Endothelial cell of umbilical vein (primary cell): ENCODE measurements around the gene PTGIR. TPM values are rescaled to one million over a fixed set of nuclear protein-coding genes. Genes with fewer than 3 reads are reported as not detected.

Experiments
- BruUV-seq: library from RNA; stranded (reverse); fragments of 400-500 nt; replicated peaks from 2 replicates; lab custom pipeline; 2021; lab: Mats Ljungman, UMichigan
- CTCF ChIA-PET: fragments of 300-600, 350-600 bp; sonication (Branson Sonifier 250); formaldehyde crosslinking; loops from one replicate; lab custom pipeline; 2021; ENCODE audit warnings: antibody characterized with exemption, inconsistent platforms; lab: Charles Lee
- POLR2A ChIA-PET: fragments of 300-600, 350-600 bp; sonication (Branson Sonifier 250); formaldehyde crosslinking; loops from one replicate; lab custom pipeline; 2021; ENCODE audit warnings: antibody characterized with exemption, inconsistent platforms; lab: Charles Lee
- DNase-seq: peaks from one replicate; pipeline ENCODE4 v3.0.0-alpha.2; 2011; ENCODE audit warnings: low read depth, low spot score
- FAIRE-seq: peaks from 2 replicates; lab custom pipeline; 2011; peaks lifted over from hg19 to GRCh38; lab: Jason Lieb, UNC
- H2AFZ ChIP-seq: 2 replicates; pipeline ENCODE4 v1.6.0; 2012; ENCODE audit warnings: low read depth, low read length, control low read depth, inconsistent platforms
- H3K27ac ChIP-seq: 2 replicates; pipeline ENCODE4 v1.5.1; 2011; ENCODE audit warnings: low read depth, mild to moderate bottlenecking, control low read depth, low read length, moderate library complexity; ENCODE audit not compliant: insufficient read depth
- H3K27me3 ChIP-seq, 2 experiments: 2 replicates each; pipeline versions ENCODE4 v1.6.0 to v1.6.1; 2011; ENCODE audit warnings: low read length in 2 of 2, mixed read lengths in 1 of 2; ENCODE audit not compliant: control insufficient read depth in 2 of 2, insufficient read depth in 2 of 2
- H3K36me3 ChIP-seq, 2 experiments: 2 replicates in 1 of 2; 3 replicates in 1 of 2; pipeline ENCODE4 v1.5.1; 2011; ENCODE audit warnings: low read length in 2 of 2, mild to moderate bottlenecking in 1 of 2, moderate library complexity in 1 of 2; ENCODE audit not compliant: control insufficient read depth in 2 of 2, insufficient read depth in 2 of 2; ENCODE audit errors: extremely low read depth in 1 of 2
- H3K4me1 ChIP-seq: 3 replicates; pipeline ENCODE4 v1.5.1; 2011; ENCODE audit warnings: mild to moderate bottlenecking, low read length; ENCODE audit not compliant: control insufficient read depth, insufficient read depth; ENCODE audit errors: extremely low read depth
- H3K4me2 ChIP-seq: 2 replicates; pipeline ENCODE4 v1.6.1; 2011; ENCODE audit warnings: low read length, control low read depth, mixed read lengths; ENCODE audit not compliant: insufficient read depth
- H3K4me3 ChIP-seq, 3 experiments: fragments of 200-600 bp in 1 of 3; sonication (generic), shearing (Covaris generic) in 1 of 3; replicated peaks in 1 of 3; 2 replicates each; pipeline ENCODE4 v1.5.1; 2011 to 2016; ENCODE audit warnings: control low read depth in 3 of 3, low read length in 3 of 3, mild to moderate bottlenecking in 2 of 3, inconsistent platforms in 1 of 3, low read depth in 1 of 3, moderate library complexity in 1 of 3; ENCODE audit not compliant: insufficient read depth in 1 of 3
- H3K79me2 ChIP-seq: 2 replicates; pipeline ENCODE4 v1.6.0; 2012; ENCODE audit warnings: low read length, inconsistent platforms; ENCODE audit not compliant: control insufficient read depth, insufficient read depth
- H3K9ac ChIP-seq: replicated peaks from 2 replicates; pipeline ENCODE3; 2011; ENCODE audit warnings: low read length, control low read depth; ENCODE audit not compliant: insufficient read depth; ENCODE audit errors: extremely low read depth
- H3K9me1 ChIP-seq: replicated peaks from 3 replicates; pipeline ENCODE4 v1.6.0; 2011; ENCODE audit warnings: mild to moderate bottlenecking, low read length; ENCODE audit not compliant: control insufficient read depth, insufficient read depth; ENCODE audit errors: extremely low read depth
- H3K9me3 ChIP-seq: replicated peaks from 2 replicates; pipeline ENCODE4 v1.5.1; 2012; ENCODE audit warnings: low read length, inconsistent platforms; ENCODE audit not compliant: control insufficient read depth, insufficient read depth
- H4K20me1 ChIP-seq: replicated peaks from 2 replicates; pipeline ENCODE3; 2011; ENCODE audit warnings: mild to moderate bottlenecking, low read length; ENCODE audit not compliant: control insufficient read depth, insufficient read depth; ENCODE audit errors: extremely low read depth
- FOS ChIP-seq: IDR thresholded peaks from 2 replicates; pipeline ENCODE4 v1.6.1; 2011; ENCODE audit warnings: mild to moderate bottlenecking, low read length, moderate library complexity, borderline replicate concordance; ENCODE audit not compliant: insufficient read depth
- GATA2 ChIP-seq: IDR thresholded peaks from 2 replicates; pipeline ENCODE4 v1.7.0; 2011; ENCODE audit warnings: low read depth, mild to moderate bottlenecking, moderate library complexity, mixed read lengths, low read length; ENCODE audit not compliant: insufficient read length, insufficient read depth
- JUN ChIP-seq: IDR thresholded peaks from 2 replicates; pipeline ENCODE4 v1.6.1; 2011; ENCODE audit warnings: borderline replicate concordance, low read depth; ENCODE audit not compliant: insufficient read length, insufficient read depth
- MYC ChIP-seq: IDR thresholded peaks from one replicate; pipeline ENCODE4 v1.6.1; 2011; ENCODE audit warnings: mild to moderate bottlenecking, low read depth, low read length
- POLR2A ChIP-seq: IDR thresholded peaks from 2 replicates; pipeline ENCODE4 v1.6.1; 2012; ENCODE audit warnings: low read depth, mild to moderate bottlenecking, control low read depth, low read length
- POLR2AphosphoS5 ChIP-seq: IDR thresholded peaks from 2 replicates; pipeline ENCODE4 v1.6.1; 2012; ENCODE audit warnings: low read depth, mild to moderate bottlenecking, control low read depth, low read length, moderate library complexity; ENCODE audit not compliant: insufficient read depth
- dilution Hi-C: fragments of 300-500 bp; cut with MboI; formaldehyde crosslinking; loops from one replicate; pipeline ENCODE4 v1.15.0; 2019; ENCODE audit warnings: low sequenced_read_pairs; ENCODE audit not compliant: extremely low pct_ligation_motif_present
- intact Hi-C: fragments of 100-400 bp; cut with micrococcal nuclease; formaldehyde crosslinking; loops from one replicate; pipeline ENCODE4 v1.10.0; 2022
- polyA plus RNA-seq, 4 experiments: library from polyadenylated mRNA; depleted of rRNA in 3 of 4; stranded (reverse) in 3 of 4; unstranded in 1 of 4; fragments of >200 nt; gene quantifications; 2 replicates each; pipeline versions ENCODE4 v1.2.1 to v1.2.3, GENCODE V29; 2011 to 2012; ENCODE audit warnings: missing spikeins in 1 of 4
- total RNA-seq: library from RNA; stranded (reverse); gene quantifications from 2 replicates; pipeline ENCODE4 v1.2.3, GENCODE V29; 2021
- TF ChIP-seq, protein P1 (sequence below), 2 donors: IDR thresholded peaks; 1 replicate in 1 of 2; 2 replicates in 1 of 2; pipeline ENCODE4 v1.5.1; 2011; ENCODE audit warnings: low read length in 2 of 2, mild to moderate bottlenecking in 2 of 2, moderate library complexity in 2 of 2, control low read depth in 1 of 2, inconsistent platforms in 1 of 2, low read depth in 1 of 2; ENCODE audit not compliant: insufficient read depth in 1 of 2; ENCODE audit errors: extremely low read depth in 1 of 2
- TF ChIP-seq, protein P2 (sequence below): IDR thresholded peaks from 2 replicates; pipeline ENCODE4 v1.6.1; 2011; ENCODE audit not compliant: insufficient read depth, insufficient read length

The PTGIR gene
- total and polyA plus RNA-seq, 2 donors (not counting 3 experiments of a cell fraction or from before 2014, with no cell fraction given), result 0.55 to 2.7 TPM

DNA sequence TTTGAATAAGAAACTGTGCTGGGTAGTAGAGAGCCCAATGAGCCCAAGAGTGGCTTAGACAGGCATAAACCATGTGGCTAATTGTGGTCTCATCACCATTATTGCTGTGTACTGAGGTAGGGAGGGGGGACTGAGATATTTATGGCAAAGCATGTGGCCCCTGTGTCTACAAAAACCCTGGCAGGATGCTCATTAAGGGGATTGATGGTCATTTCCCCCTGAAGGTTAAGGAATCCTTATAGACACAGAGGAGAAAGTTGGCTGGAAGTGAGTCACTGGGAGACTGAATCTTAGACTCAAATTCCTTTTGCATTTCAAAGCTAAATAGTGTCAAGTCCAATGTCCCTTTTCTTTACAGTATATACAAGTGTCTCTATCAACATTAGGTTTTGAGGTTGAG, 45.9 kb upstream of the PTGIR start:
- Histone ChIP-seq H3K4me2 (no peak overlapping the region), H3K36me3 (peaks cover 15 to 21% of the 10 kb centered on the region in 2 experiments), H3K27ac (peak overlapping the region; percentile 19), H3K79me2 (no peaks in the 10 kb centered on the region), H3K9me3 (no peaks in the 10 kb centered on the region), H4K20me1 (no peaks in the 10 kb centered on the region), H3K4me1 (peaks cover 4% of the 10 kb centered on the region), H2AFZ (no peak overlapping the region), H3K9ac (no peak overlapping the region), H3K4me3 (no peak overlapping the region), H3K27me3 (no peaks in the 10 kb centered on the region), H3K9me1 (no peaks in the 10 kb centered on the region)
- dilution Hi-C loops, result no loop called here
- ChIA-PET CTCF (interaction anchor here (1.2 to 2.8 kb wide), 4 partner anchors 9 to 141 kb away, joined by 4 to 10 read pairs (median 7); no protein-coding TSS in a partner anchor), POLR2A (no interaction called here)
- BruUV-seq, result no TSS peak
- FAIRE-seq, result peak; percentile 72
- intact Hi-C loops, result no loop called here
- TF ChIP-seq, protein P1, sequence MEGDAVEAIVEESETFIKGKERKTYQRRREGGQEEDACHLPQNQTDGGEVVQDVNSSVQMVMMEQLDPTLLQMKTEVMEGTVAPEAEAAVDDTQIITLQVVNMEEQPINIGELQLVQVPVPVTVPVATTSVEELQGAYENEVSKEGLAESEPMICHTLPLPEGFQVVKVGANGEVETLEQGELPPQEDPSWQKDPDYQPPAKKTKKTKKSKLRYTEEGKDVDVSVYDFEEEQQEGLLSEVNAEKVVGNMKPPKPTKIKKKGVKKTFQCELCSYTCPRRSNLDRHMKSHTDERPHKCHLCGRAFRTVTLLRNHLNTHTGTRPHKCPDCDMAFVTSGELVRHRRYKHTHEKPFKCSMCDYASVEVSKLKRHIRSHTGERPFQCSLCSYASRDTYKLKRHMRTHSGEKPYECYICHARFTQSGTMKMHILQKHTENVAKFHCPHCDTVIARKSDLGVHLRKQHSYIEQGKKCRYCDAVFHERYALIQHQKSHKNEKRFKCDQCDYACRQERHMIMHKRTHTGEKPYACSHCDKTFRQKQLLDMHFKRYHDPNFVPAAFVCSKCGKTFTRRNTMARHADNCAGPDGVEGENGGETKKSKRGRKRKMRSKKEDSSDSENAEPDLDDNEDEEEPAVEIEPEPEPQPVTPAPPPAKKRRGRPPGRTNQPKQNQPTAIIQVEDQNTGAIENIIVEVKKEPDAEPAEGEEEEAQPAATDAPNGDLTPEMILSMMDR (IDR thresholded peaks at IDR 0.05; ENCODE audit: extremely low read depth in 1 of 2, insufficient read depth in 1 of 2, low read depth in 1 of 2, low read length in 2 of 2), result no peak
- TF ChIP-seq GATA2 (no peak), POLR2AphosphoS5 (no peak), FOS (peak; percentile 52), MYC (no peak), JUN (no peak), POLR2A (no peak)
- TF ChIP-seq, protein P2, sequence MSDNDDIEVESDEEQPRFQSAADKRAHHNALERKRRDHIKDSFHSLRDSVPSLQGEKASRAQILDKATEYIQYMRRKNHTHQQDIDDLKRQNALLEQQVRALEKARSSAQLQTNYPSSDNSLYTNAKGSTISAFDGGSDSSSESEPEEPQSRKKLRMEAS, result no peak
- peak; percentile 21 for DNase-seq
